Measurements from ENCODE around the gene UBQLN4. TPM values are rescaled to one million over a fixed set of nuclear protein-coding genes. Genes with fewer than 3 reads are reported as not detected.
"Not testable (repeated sequence)": the region's sequence is repeated elsewhere in the genome, so short reads cannot be mapped to it uniquely, and the experiment has no call there.

UBQLN4 gene
- total RNA-seq, 1 donor from 2014 or later: 29.9 TPM

DNA sequence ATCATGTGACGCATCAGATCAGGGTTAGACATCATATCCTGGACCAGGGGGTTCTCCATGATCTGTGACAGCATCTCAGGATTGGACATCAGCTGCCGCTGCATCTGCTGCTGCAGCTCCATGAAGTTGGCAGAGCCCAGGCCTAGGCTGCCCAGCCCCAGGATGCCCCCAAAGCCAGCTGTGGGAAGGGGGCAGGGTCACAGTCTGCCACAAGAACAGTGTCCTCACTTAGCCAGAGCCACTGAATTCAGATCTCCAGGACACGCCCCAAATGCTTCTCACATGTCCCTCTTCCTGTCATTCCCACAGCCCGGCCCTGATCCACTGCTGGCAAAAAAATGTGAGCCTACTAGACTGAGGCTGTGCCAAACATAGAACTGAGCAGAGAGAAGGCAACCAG, 3.2 kb downstream of the UBQLN4 start:
- H3K36me3 ChIP-seq: peaks cover 29% of the 10 kb centered on the region
- H3K27ac ChIP-seq (replicated peaks): peak overlapping the region; percentile 63
- peaks cover 53% of the 10 kb centered on the region for H3K4me1 ChIP-seq
- H3K9me3 ChIP-seq (replicated peaks): no peaks in the 10 kb centered on the region
- peak; percentile 54 for DNase-seq
- TF ChIP-seq, protein P1, sequence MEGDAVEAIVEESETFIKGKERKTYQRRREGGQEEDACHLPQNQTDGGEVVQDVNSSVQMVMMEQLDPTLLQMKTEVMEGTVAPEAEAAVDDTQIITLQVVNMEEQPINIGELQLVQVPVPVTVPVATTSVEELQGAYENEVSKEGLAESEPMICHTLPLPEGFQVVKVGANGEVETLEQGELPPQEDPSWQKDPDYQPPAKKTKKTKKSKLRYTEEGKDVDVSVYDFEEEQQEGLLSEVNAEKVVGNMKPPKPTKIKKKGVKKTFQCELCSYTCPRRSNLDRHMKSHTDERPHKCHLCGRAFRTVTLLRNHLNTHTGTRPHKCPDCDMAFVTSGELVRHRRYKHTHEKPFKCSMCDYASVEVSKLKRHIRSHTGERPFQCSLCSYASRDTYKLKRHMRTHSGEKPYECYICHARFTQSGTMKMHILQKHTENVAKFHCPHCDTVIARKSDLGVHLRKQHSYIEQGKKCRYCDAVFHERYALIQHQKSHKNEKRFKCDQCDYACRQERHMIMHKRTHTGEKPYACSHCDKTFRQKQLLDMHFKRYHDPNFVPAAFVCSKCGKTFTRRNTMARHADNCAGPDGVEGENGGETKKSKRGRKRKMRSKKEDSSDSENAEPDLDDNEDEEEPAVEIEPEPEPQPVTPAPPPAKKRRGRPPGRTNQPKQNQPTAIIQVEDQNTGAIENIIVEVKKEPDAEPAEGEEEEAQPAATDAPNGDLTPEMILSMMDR (IDR thresholded peaks at IDR 0.05; ENCODE audit: borderline replicate concordance): no peak
- intact Hi-C loops (cut with micrococcal nuclease): no loop called here
- no peak overlapping the region for H3K4me3 ChIP-seq
- H3K27me3 ChIP-seq (ENCODE audit: low read depth): no peaks in the 10 kb centered on the region

GRCh38 chr1:156048663-156049258, 4.8 kb downstream of the UBQLN4 start:
- Histone ChIP-seq H3K27me3 (ENCODE audit: low read depth) (no peaks in the 10 kb centered on the region), H3K4me3 (no peak overlapping the region), H3K27ac (replicated peaks) (no peak overlapping the region), H3K36me3 (peaks cover 41% of the 10 kb centered on the region), H3K9me3 (replicated peaks) (no peaks in the 10 kb centered on the region), H3K4me1 (peaks cover 40% of the 10 kb centered on the region)
- TF ChIP-seq, protein P1 (IDR thresholded peaks at IDR 0.05; ENCODE audit: borderline replicate concordance): no peak
- intact Hi-C loops (cut with micrococcal nuclease): no loop called here
- no peak for DNase-seq

DNA sequence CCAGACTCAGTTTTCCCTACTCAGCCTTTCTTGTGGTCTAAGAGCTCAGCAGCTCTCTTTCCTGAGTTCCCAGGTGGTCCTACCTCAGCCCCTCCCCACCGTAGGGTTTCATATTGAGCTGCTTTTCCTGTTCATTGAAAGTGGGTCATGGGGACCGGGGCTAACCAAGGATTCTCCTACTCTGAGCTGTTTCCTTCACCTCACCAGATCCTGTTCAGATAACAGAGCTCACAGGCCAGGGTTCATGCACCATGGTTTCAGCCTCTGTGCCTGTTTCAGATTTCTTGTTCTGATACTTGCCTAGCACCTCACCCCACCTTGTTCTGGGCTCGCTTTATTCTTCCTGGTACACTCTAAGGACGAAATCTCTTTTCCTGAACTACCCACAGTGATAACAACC, 8.5 kb downstream of the UBQLN4 start:
- Histone ChIP-seq H3K27ac (replicated peaks) (no peak overlapping the region), H3K27me3 (ENCODE audit: low read depth) (no peaks in the 10 kb centered on the region), H3K9me3 (replicated peaks) (no peaks in the 10 kb centered on the region), H3K36me3 (peaks cover 75% of the 10 kb centered on the region), H3K4me1 (peaks cover 16% of the 10 kb centered on the region), H3K4me3 (no peak overlapping the region)
- no peak for DNase-seq
- TF ChIP-seq, protein P1 (IDR thresholded peaks at IDR 0.05; ENCODE audit: borderline replicate concordance): no peak
- intact Hi-C loops (cut with micrococcal nuclease): no loop called here

DNA sequence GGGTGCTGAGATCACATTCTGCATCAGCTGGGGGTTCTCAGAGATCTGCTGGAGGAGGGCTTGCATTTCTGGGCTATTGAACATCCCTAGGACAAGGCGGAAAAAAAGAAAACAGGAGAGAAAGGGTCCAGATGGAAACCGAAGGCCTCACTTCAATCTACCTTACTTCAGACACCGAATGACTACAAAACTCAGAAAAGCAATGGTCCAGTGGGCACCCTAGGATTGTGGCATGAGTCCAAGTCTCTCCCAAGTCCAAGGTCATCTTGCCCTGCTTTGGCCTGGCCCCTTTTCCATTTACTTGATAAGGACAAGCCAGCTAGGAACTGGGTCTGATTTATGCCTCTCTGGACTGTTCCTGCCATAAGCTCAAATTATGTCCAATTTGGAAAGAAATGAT, 10.8 kb downstream of the UBQLN4 start:
- no peak for DNase-seq
- no peak overlapping the region for H3K27ac ChIP-seq (replicated peaks)
- TF ChIP-seq, protein P1 (IDR thresholded peaks at IDR 0.05; ENCODE audit: borderline replicate concordance): no peak
- no peaks in the 10 kb centered on the region for H3K9me3 ChIP-seq (replicated peaks)
- H3K4me3 ChIP-seq: no peak overlapping the region
- H3K36me3 ChIP-seq: peaks cover 81% of the 10 kb centered on the region
- peaks cover 6% of the 10 kb centered on the region for H3K4me1 ChIP-seq
- no peaks in the 10 kb centered on the region for H3K27me3 ChIP-seq (ENCODE audit: low read depth)
- intact Hi-C loops (cut with micrococcal nuclease): no loop called here

GRCh38 chr1:156034991-156035390, 18.6 kb downstream of the UBQLN4 start:
- peaks cover 34% of the 10 kb centered on the region for H3K36me3 ChIP-seq
- H3K27me3 ChIP-seq (ENCODE audit: low read depth); intact Hi-C loops (cut with micrococcal nuclease); DNase-seq; H3K4me3 ChIP-seq; H3K9me3 ChIP-seq (replicated peaks); H3K4me1 ChIP-seq; H3K27ac ChIP-seq (replicated peaks): not testable (repeated sequence)

- Histone ChIP-seq H3K36me3 (peaks cover 15% of the 10 kb centered on the region), H3K27me3 (ENCODE audit: low read depth) (no peaks in the 10 kb centered on the region), H3K4me3 (no peak overlapping the region), H3K4me1 (no peaks in the 10 kb centered on the region), H3K9me3 (replicated peaks) (no peaks in the 10 kb centered on the region), H3K27ac (replicated peaks) (no peak overlapping the region)
- intact Hi-C loops (cut with micrococcal nuclease): no loop called here
- no peak for DNase-seq
- TF ChIP-seq, protein P1 (IDR thresholded peaks at IDR 0.05; ENCODE audit: borderline replicate concordance): no peak
Measured at GRCh38 chr1:156033011-156033410, 20.6 kb downstream of the UBQLN4 start.
